Measurements from ENCODE around the gene DGKG. TPM values are rescaled to one million over a fixed set of nuclear protein-coding genes. Genes with fewer than 3 reads are reported as not detected.

The DGKG gene
- total RNA-seq, 1 donor = 2.5 TPM

GRCh38 chr3:186283651-186284348, 78.2 kb downstream of the DGKG start:
- Histone ChIP-seq H3K4me1 (ENCODE audit: insufficient read depth, low read length) (no peaks in the 10 kb centered on the region), H3K9me3 (ENCODE audit: low read depth, low read length) (no peaks in the 10 kb centered on the region), H3K4me3 (ENCODE audit: low read length) (no peak overlapping the region), H3K27me3 (ENCODE audit: insufficient read depth, low read length) (no peaks in the 10 kb centered on the region)

GRCh38 chr3:186283096-186283495, 78.9 kb downstream of the DGKG start:
- no peaks in the 10 kb centered on the region for H3K9me3 ChIP-seq (ENCODE audit: low read depth, low read length)
- no peaks in the 10 kb centered on the region for H3K27me3 ChIP-seq (ENCODE audit: insufficient read depth, low read length)
- no peak overlapping the region for H3K4me3 ChIP-seq (ENCODE audit: low read length)
- no peaks in the 10 kb centered on the region for H3K4me1 ChIP-seq (ENCODE audit: insufficient read depth, low read length)

- Histone ChIP-seq H3K9me3 (ENCODE audit: low read depth, low read length) (no peaks in the 10 kb centered on the region), H3K4me1 (ENCODE audit: insufficient read depth, low read length) (no peaks in the 10 kb centered on the region), H3K27me3 (ENCODE audit: insufficient read depth, low read length) (no peaks in the 10 kb centered on the region), H3K4me3 (ENCODE audit: low read length) (no peak overlapping the region)
These were observed 80.9 kb downstream of the DGKG start for GRCh38 chr3:186281176-186281575.

GRCh38 chr3:186280737-186281136, 81.3 kb downstream of the DGKG start:
- no peaks in the 10 kb centered on the region for H3K9me3 ChIP-seq (ENCODE audit: low read depth, low read length)
- H3K4me3 ChIP-seq (ENCODE audit: low read length) = no peak overlapping the region
- no peaks in the 10 kb centered on the region for H3K27me3 ChIP-seq (ENCODE audit: insufficient read depth, low read length)
- H3K4me1 ChIP-seq (ENCODE audit: insufficient read depth, low read length) = no peaks in the 10 kb centered on the region

- Histone ChIP-seq H3K27me3 (ENCODE audit: insufficient read depth, low read length) (no peaks in the 10 kb centered on the region), H3K9me3 (ENCODE audit: low read depth, low read length) (no peaks in the 10 kb centered on the region), H3K4me1 (ENCODE audit: insufficient read depth, low read length) (no peaks in the 10 kb centered on the region), H3K4me3 (ENCODE audit: low read length) (no peak overlapping the region)
These were observed 84.6 kb downstream of the DGKG start for GRCh38 chr3:186277268-186277909.

GRCh38 chr3:186275436-186275835, 86.6 kb downstream of the DGKG start:
- no peaks in the 10 kb centered on the region for H3K27me3 ChIP-seq (ENCODE audit: insufficient read depth, low read length)
- no peaks in the 10 kb centered on the region for H3K9me3 ChIP-seq (ENCODE audit: low read depth, low read length)
- H3K4me1 ChIP-seq (ENCODE audit: insufficient read depth, low read length) = no peaks in the 10 kb centered on the region
- no peak overlapping the region for H3K4me3 ChIP-seq (ENCODE audit: low read length)

GRCh38 chr3:186273586-186273985, 88.4 kb downstream of the DGKG start:
- no peaks in the 10 kb centered on the region for H3K27me3 ChIP-seq (ENCODE audit: insufficient read depth, low read length)
- no peaks in the 10 kb centered on the region for H3K4me1 ChIP-seq (ENCODE audit: insufficient read depth, low read length)
- H3K9me3 ChIP-seq (ENCODE audit: low read depth, low read length) = no peaks in the 10 kb centered on the region

GRCh38 chr3:186270701-186271100, 91.3 kb downstream of the DGKG start:
- Histone ChIP-seq H3K4me1 (ENCODE audit: insufficient read depth, low read length) (no peaks in the 10 kb centered on the region), H3K27me3 (ENCODE audit: insufficient read depth, low read length) (no peaks in the 10 kb centered on the region), H3K4me3 (ENCODE audit: low read length) (no peak overlapping the region), H3K9me3 (ENCODE audit: low read depth, low read length) (no peaks in the 10 kb centered on the region)

More at GRCh38 chr3:186273586-186273985, 88.4 kb downstream of the DGKG start:
- no peak overlapping the region for H3K4me3 ChIP-seq (ENCODE audit: low read length)

GRCh38 chr3:186268616-186269448, 93.2 kb downstream of the DGKG start:
- Histone ChIP-seq H3K9me3 (ENCODE audit: low read depth, low read length) (no peaks in the 10 kb centered on the region), H3K4me3 (ENCODE audit: low read length) (no peak overlapping the region), H3K4me1 (ENCODE audit: insufficient read depth, low read length) (no peaks in the 10 kb centered on the region), H3K27me3 (ENCODE audit: insufficient read depth, low read length) (no peaks in the 10 kb centered on the region)

GRCh38 chr3:186267758-186268157, 94.3 kb downstream of the DGKG start:
- no peaks in the 10 kb centered on the region for H3K9me3 ChIP-seq (ENCODE audit: low read depth, low read length)
- H3K4me3 ChIP-seq (ENCODE audit: low read length) = no peak overlapping the region
- no peaks in the 10 kb centered on the region for H3K27me3 ChIP-seq (ENCODE audit: insufficient read depth, low read length)
- no peaks in the 10 kb centered on the region for H3K4me1 ChIP-seq (ENCODE audit: insufficient read depth, low read length)

GRCh38 chr3:186264608-186265400, 97.2 kb downstream of the DGKG start:
- no peak overlapping the region for H3K4me3 ChIP-seq (ENCODE audit: low read length)
- H3K9me3 ChIP-seq (ENCODE audit: low read depth, low read length) = no peaks in the 10 kb centered on the region
- no peaks in the 10 kb centered on the region for H3K4me1 ChIP-seq (ENCODE audit: insufficient read depth, low read length)
- no peaks in the 10 kb centered on the region for H3K27me3 ChIP-seq (ENCODE audit: insufficient read depth, low read length)

GRCh38 chr3:186261638-186262037, 100.4 kb downstream of the DGKG start:
- Histone ChIP-seq H3K9me3 (ENCODE audit: low read depth, low read length) (no peaks in the 10 kb centered on the region), H3K27me3 (ENCODE audit: insufficient read depth, low read length) (no peaks in the 10 kb centered on the region), H3K4me3 (ENCODE audit: low read length) (no peak overlapping the region), H3K4me1 (ENCODE audit: insufficient read depth, low read length) (no peaks in the 10 kb centered on the region)

GRCh38 chr3:186260726-186261125, 101.3 kb downstream of the DGKG start:
- no peaks in the 10 kb centered on the region for H3K4me1 ChIP-seq (ENCODE audit: insufficient read depth, low read length)
- H3K27me3 ChIP-seq (ENCODE audit: insufficient read depth, low read length) = no peaks in the 10 kb centered on the region
- no peaks in the 10 kb centered on the region for H3K9me3 ChIP-seq (ENCODE audit: low read depth, low read length)
- no peak overlapping the region for H3K4me3 ChIP-seq (ENCODE audit: low read length)

- Histone ChIP-seq H3K4me1 (ENCODE audit: insufficient read depth, low read length) (peaks cover 8% of the 10 kb centered on the region), H3K4me3 (ENCODE audit: low read length) (no peak overlapping the region), H3K9me3 (ENCODE audit: low read depth, low read length) (no peaks in the 10 kb centered on the region), H3K27me3 (ENCODE audit: insufficient read depth, low read length) (no peaks in the 10 kb centered on the region)
These were observed 102.2 kb downstream of the DGKG start for GRCh38 chr3:186259612-186260383.
